Globus pallidus (tissue), 1 donor: Measurements from ENCODE around the gene PAX8.

Source experiments
- DNase-seq: peaks from one replicate; pipeline ENCODE4 v3.0.0-alpha.2; 2015; ENCODE audit warnings: low spot score

Gene PAX8

DNA sequence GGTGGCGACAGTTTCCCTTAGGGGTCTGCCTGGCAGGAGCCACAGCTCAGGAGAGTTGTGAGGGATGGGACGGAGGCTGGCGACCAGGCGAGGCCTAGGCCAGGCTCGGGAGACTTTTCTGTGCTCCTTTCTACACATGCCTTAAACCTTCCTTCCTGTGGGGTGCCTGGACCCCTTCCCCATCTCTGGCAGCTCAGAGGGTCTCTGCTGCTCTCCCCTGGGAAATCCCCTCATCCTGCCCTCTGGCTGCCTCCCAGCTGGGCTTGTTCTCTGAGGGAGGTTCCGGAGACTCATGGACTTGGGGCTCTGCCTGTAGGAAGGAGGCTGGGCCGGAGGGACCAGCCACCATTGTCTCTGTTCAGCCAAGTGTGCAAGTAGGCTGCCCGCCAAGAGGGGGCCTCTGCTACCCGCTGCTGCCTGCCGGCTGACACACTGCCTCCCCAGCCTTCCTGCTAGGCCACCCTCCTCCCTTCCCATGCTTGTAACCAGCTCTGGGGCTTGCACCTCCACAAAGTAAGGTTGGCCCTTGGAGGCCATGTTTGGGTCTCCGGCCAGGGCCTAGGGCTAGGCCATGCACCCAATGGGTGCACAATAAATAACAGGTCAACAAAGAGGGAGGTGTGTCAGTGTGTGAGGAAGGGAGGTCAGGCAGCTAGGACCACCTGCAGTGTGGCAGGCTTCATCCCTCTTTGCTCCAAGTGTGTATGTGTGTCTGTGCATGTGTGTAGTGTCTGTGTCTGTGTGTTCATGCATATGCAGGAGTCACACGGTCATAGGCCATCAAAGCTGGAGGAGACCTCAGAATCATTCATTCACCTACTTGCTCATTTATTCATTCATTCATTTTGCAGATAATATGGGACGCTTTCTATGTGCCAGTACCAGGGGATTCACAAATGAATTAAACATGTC, 76.2 kb downstream of the PAX8 start:
- DNase-seq = no peak

DNA sequence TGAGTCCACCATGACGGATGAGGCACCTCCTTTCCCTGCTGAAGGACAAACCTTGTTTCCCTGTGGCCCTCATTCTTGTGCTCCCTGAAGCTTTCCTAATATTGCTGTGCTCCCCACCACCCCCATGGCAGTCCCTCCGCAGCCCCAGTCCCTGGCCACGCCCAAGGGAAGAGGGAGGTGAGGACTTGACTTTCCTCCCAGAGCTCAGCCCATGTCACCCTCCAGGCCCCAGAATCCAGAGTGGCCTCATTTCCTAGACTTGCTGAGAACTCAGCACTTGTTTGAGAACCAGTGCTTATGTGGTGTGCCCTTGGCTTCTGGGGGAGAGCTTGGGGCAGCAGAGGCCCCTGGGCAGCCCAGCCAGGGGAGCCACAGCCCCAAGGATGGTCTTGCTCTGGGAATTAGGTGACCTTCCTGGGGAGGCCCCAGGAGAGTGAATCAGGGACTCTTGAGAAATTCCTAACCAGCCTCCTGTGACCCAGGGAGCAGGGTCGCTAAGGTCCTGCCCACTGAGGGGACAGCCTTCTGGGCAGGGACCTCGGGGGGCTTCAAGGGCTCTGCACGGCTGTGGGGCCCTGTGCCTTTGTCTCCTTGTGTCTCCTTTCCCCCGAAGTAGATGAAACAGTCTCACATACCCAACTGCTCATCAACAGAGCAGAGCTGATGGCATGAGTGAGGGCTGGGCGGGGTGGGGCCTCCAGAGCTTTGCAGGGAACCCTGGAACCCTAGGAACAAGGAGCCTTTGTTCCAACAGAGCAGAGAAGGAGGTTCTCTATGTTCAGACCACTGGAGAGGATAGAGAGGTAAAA, 77.0 kb downstream of the PAX8 start:
- DNase-seq = no peak

DNA sequence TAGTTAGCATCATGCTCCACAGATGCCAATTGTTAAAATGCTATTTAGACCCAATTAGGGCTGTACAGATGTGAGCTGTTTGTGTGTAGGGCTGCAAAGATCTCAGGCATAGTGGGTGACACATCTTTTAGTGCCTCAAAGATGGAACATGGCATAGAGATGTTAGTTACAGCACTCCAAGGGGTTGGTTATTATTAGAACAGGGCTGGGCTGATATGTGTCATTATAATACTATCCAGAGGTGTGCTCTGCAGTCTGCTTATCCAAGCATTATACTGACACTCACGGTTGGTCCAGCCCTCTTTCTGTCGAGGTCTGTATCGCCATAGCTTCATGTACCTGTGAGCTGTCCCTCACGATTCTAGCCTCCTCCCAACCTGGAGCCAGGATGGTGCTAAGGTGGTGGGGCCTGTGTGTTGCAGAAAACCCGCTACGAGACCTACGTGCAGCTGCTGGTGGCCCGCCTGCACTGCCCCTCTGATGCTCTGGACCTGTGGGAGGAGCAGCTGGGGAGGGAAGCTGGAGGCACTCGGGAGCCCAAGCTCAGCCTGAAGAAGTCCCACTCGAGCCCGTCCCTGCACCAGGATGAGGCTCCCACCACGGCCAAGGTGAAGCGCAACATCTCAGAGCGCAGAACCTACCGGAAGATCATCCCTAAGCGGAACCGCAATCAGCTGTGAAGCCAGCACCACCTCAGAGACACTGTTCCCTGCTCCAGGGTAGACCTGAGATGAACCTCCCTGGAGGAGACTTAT, 77.8 kb downstream of the PAX8 start:
- DNase-seq = no peak

DNA sequence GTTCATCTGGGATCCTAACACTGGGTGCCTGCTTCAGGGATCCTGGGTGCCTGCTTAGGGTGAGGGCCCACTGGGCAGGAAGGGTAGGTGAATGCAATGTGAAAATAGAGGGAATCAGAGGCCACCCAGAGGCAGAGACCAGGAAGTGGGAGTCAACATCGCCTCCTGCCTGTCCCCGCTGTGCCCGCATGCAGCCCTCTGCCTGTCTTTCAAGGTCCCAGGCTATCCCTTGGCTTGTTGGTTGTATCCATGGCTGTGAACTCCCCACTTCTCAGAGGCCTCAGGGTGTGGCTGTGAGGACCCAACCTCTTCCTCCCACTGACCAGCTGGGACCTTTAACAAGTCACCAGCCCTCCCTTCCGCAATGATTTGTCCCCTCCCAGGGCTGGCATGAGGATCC, 78.5 kb downstream of the PAX8 start:
- no peak for DNase-seq

DNA sequence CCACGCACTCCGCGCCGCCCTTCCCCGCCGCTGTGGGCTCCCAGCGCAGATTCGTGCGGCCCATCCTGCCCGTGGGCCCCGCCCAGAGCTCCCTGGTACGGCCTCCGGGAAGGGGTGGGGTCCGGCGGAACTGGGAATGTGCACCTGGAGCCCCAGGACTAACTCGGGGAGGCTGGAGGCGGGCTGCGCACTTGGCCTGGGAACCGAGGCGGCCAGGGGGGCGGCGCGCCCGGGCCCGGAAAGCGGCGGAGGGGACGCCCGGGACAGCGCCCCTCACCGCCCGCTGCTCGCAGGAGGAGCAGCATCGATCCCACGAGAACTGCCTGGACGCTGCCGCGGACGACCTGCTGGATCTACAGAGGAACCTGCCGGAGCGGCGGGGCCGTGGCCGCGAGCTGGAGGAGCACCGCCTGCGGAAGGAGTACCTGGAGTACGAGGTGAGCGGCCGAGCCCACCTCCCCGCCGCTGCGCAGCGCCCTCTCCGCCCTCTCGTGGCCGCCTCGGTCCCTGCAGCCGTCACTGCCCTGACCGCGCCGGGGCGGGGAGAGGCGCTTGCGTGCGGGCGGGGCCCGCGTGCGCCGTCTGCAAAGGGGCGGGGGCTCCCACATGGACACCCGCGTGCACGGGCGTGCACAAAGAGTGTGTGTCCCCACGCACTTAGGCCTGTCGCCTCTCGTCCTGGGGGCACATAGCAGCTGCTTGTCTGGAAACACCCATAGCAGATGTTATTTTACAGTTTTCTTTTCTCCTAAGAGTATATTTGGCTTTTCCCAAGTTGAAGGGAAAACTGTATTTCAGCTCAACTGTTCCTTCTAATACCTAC, 79.7 kb downstream of the PAX8 start:
- peak; percentile 57 for DNase-seq

DNA sequence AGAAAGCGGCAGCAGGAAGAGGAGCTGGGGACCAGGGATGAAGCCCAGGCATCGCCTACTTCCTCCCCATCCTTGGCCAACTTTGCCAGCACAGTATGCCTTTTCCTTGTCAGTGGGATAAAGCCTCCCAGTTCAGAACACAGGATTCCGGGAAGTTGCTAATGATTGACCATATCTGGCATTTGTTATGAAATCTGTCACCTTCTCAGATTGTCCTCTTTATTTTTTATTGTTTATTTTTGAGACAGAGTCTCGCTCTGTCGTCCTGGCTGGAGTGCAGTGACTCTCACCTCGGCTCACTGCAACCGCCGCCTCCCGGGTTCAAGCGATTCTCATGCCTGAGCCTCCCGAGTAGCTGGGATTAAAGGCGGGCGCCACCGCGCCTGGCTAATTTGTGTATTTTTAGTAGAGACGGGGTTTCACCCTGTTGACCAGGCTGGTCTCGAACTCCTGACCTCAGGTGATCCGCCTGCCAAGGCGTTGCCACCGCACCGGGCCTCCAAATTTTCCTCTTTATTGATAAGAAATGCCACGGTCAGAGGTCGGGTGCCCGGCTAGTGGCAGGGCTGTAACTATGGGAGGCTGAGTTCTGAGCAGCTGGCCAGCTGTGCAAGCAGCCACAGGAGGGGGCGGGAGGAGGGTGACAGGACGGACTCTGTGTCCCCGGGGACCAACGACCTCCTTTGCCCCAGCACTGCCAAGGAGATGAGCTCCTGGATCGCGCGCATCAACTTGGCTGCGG, 80.5 kb downstream of the PAX8 start:
- DNase-seq = no peak

DNA sequence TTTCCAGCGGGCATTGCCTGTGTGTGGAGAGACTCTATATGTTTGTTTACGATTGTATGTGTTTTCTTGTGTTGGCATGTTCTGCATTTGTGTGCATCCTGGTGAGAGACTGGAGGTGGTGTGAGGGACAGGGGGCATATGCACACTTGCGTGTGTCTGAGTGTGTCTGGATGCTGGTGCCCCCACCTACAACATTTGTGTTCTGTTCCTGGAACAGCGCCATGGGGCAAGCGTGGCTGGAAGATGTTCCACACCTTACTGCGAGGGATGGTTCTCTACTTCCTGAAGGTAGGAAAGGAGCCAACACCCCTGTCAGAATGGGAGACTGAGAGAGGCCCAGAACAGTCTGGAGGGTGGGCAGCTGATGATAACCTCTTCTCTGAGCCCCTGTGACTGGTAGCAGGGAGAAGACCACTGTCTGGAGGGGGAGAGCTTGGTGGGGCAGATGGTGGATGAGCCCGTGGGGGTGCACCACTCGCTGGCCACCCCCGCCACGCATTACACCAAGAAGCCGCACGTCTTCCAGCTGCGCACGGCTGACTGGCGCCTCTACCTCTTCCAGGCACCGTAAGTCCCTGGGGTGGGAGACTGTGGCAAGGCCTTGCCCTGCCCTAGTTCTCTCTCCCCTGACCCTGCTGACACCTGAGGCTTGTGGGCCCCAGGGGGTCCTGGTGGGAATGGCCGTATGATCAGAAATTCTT, 81.2 kb downstream of the PAX8 start:
- no peak for DNase-seq

DNA sequence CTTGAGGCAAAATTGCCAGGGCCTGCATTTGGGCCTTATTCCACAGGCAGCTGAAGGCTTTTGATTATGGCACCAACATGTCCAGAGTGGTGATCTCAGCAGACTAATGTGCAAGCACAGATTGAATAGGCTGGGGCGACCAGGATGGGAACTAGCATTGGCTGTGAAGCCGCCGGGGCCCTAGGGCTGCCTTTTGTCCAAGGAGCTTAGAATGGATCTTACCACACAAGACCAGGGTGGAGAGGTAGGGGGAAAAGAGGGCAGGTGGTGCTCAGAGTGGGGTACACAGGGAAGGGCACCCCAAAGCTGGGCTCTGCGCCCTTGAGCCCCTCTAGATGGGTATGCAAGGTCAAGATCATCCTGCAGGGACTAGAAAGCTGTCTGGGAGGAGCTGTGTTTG, 81.9 kb downstream of the PAX8 start:
- no peak for DNase-seq

DNA sequence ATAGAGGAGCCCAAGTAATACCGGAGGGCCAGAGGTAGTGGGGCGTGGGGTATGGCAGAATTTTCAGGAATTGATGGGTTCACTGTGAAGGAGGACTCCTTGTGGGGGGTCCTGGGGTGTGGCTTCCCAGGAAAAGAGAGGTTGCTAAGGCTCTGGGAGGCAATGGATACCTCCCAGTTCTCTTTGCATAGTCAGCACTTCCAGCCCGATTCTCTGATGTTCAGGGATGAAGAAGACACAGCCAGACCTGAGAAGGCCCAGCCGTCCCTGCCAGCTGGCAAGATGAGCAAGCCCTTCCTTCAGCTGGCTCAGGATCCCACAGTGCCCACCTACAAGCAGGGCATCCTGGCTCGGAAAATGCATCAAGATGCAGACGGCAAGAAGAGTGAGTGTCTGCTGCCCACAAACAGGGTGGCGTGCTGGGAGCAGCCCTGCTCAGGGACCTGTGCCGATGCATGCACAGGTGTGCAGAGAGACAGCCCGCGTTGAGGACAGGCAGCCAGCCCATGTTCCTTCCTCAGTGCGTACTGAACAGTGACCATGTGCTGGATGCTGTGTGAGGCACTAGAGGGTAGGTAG, 82.7 kb downstream of the PAX8 start:
- no peak for DNase-seq

DNA sequence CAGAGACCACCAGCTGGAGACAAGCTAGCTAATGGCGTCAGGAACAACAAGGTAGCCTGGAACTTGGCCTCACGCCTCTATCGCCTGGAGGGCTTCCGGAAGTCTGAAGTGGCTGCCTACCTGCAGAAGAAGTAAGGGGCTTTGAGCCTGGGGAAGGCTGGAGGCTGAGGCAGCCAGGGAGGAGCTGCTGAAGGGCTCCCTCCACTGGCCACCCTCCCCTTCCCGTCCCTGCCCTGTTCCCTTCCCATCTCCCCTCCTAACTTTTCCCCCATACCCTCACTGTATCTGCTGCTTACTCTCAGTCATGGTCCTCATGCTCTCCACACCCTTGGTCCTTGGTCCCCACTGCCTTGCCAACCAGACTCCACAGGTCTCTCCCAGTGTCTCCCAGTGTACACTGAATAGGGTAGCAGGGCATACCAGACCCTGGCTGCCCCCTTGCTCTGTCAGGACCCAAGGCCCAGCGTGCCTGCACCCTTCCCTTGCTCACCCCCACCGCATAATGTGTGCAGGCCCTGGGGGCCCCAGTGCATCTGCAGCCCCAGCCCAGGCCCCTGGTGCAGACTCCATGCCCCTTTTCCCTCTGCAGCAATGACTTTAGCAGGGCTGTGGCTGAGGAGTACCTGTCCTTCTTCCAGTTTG, 86.1 kb downstream of the PAX8 start:
- no peak for DNase-seq

DNA sequence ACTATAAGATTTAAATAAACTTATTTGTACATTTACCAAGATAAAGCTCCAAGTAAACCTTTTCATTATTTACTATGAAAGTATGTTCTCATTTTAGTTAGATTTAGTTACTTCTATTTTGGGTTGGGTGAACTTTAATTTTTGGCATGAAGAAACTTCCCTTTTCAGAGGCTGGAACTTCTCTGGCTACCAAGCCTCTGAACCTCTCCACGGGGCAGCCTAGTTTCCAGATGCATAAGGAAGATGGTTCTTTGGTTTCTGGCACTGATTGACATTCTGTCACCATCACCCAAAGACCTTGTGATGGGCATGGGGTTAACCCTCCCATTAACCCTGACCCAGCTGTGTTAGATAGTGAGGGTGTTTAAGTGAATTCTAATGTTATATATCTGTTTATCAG, 87.8 kb downstream of the PAX8 start:
- no peak for DNase-seq

DNA sequence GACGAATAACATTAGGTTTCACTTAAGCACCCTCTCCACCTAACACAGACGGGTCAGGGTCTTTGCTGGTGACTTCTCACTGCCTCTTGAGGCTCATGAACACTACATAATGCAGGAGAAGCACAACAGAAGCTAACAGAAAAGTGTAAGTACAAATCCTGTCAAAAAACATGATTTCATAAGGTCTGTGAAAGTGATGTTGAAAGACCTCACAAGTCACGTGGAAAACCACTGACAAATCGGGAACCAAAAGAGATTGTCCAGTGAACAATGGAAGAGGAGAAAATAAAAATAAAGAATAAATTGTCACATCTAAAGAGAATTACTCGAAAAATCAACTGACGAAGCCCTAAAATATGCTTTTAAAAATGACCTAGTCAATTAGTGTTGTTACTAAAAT, 91.0 kb downstream of the PAX8 start:
- DNase-seq = no peak

DNA sequence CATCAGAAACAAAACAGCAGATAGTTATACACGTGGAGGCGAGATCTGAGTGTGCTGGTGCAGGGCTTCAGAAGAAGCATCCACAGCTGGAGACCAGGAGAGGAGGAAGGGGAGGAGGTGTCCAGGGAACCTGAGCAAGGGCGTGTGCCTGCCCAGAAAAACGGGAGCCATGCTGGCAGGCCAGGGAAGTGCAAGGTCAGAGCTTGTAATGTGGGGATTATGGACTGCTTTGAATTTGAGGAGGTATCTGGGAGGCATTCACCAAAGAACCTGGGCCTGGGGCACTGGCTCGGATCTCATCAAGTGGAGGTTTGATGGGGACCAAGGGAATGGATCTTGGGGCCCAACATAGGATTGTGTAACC, 92.3 kb downstream of the PAX8 start:
- no peak for DNase-seq

DNA sequence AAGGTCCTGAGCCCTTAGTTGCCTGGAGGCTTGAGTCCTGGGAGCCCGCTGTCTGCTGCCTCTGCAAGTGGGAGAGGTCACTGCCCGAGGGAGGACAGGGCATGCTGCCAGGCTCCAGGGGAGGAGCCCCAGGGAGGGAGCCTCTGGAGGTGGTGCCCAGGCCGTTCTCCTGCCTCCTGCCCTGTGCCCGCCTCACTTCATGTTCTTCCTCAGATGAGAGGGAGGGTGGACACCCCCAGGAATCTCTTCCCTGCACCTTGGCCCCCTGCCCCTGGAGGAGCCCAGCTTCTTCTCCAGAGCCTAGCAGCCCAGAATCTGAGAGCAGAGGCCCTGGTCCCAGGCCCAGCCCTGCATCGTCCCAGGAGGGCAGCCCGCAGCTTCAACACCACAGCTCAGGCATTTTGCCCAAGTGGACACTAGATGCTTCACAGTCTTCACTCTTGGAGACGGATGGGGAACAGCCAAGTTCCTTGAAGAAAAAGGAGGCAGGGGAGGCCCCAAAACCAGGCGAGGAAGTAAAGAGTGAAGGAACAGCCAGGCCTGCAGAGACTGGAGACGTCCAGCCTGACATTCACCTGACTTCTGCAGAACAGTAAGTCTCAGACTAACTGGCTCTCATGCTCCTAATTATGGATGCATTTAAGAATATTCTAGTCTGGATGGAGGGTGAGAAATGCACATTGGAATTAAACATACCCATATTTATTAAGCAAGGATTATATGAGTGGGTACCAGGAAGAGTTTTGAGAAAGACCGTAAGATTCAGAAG, 92.9 kb downstream of the PAX8 start:
- DNase-seq = peak; percentile 34

DNA sequence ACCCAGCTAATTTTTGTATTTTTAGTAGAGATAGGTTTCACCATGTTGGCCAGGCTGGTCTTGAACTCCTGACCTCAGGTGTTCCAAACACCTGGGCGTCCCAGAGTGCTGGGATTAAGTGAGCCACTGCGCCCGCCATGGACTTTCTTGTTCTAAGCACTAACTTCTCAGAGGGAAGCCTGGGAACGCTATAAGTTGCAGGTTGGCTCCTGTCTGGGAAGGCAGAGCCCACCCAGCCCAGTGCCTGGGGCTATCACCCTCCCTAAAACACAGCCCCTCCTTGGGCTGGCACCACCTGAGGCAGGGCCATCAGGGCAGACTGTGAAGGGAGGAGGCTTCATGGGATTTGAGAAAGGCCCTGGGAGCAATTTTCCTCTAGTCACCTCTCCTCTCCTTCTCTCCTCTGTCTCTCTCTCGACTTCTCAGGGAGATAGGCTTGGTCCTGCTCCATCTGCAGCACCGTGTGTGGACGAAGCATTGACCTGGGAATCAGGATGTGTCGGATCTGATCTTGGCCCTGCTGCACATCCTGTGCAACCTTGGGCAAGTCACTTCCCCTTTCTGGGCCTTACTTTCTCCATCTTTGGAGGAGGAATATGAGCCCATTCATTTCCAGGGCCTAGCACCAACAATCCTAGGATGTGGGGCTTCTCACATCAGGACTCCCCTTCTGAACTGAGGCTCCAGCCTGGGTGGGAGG, 94.0 kb downstream of the PAX8 start:
- no peak for DNase-seq

DNA sequence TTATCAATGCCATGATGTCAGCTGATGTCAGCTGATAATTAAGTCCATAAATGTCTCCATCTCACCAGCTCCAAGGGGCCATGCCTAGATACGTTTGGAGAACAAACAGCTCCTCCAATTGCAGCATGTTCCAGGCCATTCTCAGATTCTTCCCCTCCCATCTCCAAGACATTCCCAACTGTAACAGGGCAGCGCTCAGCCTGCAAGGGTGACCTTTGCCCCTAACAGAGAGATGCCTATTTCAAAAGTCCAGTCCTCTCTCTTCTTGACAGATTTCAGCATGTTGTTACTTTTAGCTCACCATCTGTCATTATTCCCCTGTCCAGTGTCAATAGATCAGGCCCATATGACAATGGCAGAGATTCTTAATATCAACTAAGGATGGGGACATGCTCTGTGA, 95.0 kb downstream of the PAX8 start:
- no peak for DNase-seq

DNA sequence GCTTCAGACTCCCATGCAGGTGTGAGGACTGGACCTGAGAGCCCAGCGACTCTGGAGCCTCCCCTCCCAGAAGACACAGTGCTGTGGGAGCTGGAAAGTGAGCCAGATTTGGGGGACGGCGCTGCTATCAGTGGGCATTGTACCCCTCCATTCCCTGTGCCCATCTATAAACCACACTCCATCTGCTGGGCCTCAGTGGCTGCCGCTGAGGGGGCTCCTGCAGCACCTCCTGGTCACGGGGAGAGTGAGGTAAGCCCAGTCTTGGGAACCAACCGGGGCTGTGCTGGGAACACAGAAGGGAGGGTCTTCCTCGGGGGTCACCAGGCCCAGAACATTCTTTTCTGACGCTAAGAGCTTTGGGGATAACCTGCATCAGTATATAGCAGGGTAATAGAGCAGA, 95.5 kb downstream of the PAX8 start:
- no peak for DNase-seq
